Loucy (cell line): Measurements from ENCODE around the gene PALB2.

Experiments
- H2AFZ ChIP-seq: fragments of 200-600 bp; sonication (generic); 2 replicates; pipeline ENCODE4 v1.6.0; 2016; ENCODE audit warnings: antibody characterized with exemption, mild to moderate bottlenecking, low read length, moderate library complexity
- H3F3A ChIP-seq: fragments of 200-600 bp; 2 replicates; pipeline ENCODE4 v1.6.0; 2016; ENCODE audit warnings: antibody characterized with exemption, low read depth, mild to moderate bottlenecking
- H3K27me3 ChIP-seq: fragments of 200-600 bp; sonication (generic); 2 replicates; pipeline ENCODE4 v1.6.1; 2014; ENCODE audit warnings: low read length, mild to moderate bottlenecking; ENCODE audit not compliant: insufficient read depth, poor library complexity, severe bottlenecking
- H3K36me3 ChIP-seq: fragments of 200-600 bp; sonication (generic); 2 replicates; pipeline ENCODE4 v1.6.1; 2016; ENCODE audit warnings: low read length; ENCODE audit not compliant: insufficient read depth
- H3K4me1 ChIP-seq: fragments of 200-600 bp; sonication (generic); 2 replicates; pipeline ENCODE4 v1.5.1; 2014; ENCODE audit warnings: low read length, mild to moderate bottlenecking; ENCODE audit not compliant: insufficient read depth, poor library complexity, severe bottlenecking
- H3K4me2 ChIP-seq: fragments of 200-600 bp; sonication (generic); 2 replicates; pipeline ENCODE4 v1.6.0; 2014; ENCODE audit warnings: antibody characterized with exemption, low read length, low read depth, mild to moderate bottlenecking; ENCODE audit not compliant: poor library complexity, severe bottlenecking
- H3K4me3 ChIP-seq: fragments of 200-600 bp; sonication (generic); 2 replicates; pipeline ENCODE4 v1.5.1; 2014; ENCODE audit warnings: low read length, mild to moderate bottlenecking, mixed read lengths; ENCODE audit not compliant: poor library complexity, severe bottlenecking
- H3K79me2 ChIP-seq: fragments of 200-600 bp; sonication (generic); 2 replicates; pipeline ENCODE4 v1.6.1; 2014; ENCODE audit warnings: low read length; ENCODE audit not compliant: insufficient read depth
- H3K9ac ChIP-seq: fragments of 200-600 bp; sonication (generic); 2 replicates; pipeline ENCODE4 v1.6.0; 2014; ENCODE audit warnings: mild to moderate bottlenecking, low read depth, low read length, moderate library complexity; ENCODE audit not compliant: poor library complexity, severe bottlenecking
- H3K9me2 ChIP-seq: fragments of 200-600 bp; sonication (generic); replicated peaks from 2 replicates; pipeline ENCODE4 v1.6.1; 2016; ENCODE audit warnings: low read depth, low read length, mixed read lengths
- H3K9me3 ChIP-seq: fragments of 200-600 bp; sonication (generic); 2 replicates; pipeline ENCODE4 v1.6.1; 2014; ENCODE audit warnings: mild to moderate bottlenecking, antibody characterized with exemption, low read length, low read depth; ENCODE audit not compliant: insufficient read depth
- H4K20me1 ChIP-seq: fragments of 200-600 bp; sonication (generic); 2 replicates; pipeline ENCODE4 v1.6.0; 2014; ENCODE audit warnings: antibody characterized with exemption, low read length, mild to moderate bottlenecking; ENCODE audit not compliant: insufficient read depth, poor library complexity, severe bottlenecking
- EZH2phosphoT487 ChIP-seq: fragments of 200-600 bp; IDR thresholded peaks from 2 replicates; pipeline ENCODE4 v1.6.1; 2018; ENCODE audit warnings: antibody characterized with exemption, mild to moderate bottlenecking, moderate library complexity, borderline replicate concordance
- TF ChIP-seq, protein P1 (sequence below): fragments of 200-600 bp; sonication (generic); conservative IDR thresholded peaks from 2 replicates; pipeline ENCODE4 v1.5.1; 2014; ENCODE audit warnings: mild to moderate bottlenecking, antibody characterized with exemption, low read length

PALB2 gene

DNA sequence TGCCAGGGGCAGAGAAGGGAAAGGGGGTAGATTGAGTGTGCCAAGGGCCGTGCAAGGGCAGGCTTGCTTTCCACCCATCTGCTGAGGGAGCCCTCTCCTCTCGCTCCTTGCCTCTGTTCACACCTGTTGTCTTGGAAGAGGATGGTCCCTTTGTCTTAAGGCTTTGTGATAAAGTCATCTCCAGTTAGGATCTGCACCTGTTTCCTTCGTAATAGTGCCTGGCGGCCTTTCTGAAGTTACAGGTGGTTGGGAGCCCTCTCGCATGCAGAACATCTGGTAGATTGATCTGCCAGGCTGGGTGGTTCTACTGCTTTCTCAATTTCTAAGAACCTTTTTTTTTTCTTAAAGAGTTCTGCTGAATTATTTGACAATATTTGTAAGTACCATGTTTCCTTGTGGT is 67.3 kb downstream of the PALB2 start:
- Histone ChIP-seq H3F3A (no peaks in the 10 kb centered on the region), H2AFZ (no peak overlapping the region), H3K79me2 (no peaks in the 10 kb centered on the region), H3K4me3 (no peak overlapping the region), H3K27me3 (no peaks in the 10 kb centered on the region), H3K9ac (no peak overlapping the region), H4K20me1 (no peaks in the 10 kb centered on the region), H3K36me3 (peaks cover 31% of the 10 kb centered on the region; the same call in 1 of the 2 replicates), H3K9me2 (no peaks in the 10 kb centered on the region), H3K9me3 (no peaks in the 10 kb centered on the region), H3K4me2 (no peak overlapping the region), H3K4me1 (no peaks in the 10 kb centered on the region)
- TF ChIP-seq EZH2phosphoT487, result no peak
- TF ChIP-seq, protein P1, sequence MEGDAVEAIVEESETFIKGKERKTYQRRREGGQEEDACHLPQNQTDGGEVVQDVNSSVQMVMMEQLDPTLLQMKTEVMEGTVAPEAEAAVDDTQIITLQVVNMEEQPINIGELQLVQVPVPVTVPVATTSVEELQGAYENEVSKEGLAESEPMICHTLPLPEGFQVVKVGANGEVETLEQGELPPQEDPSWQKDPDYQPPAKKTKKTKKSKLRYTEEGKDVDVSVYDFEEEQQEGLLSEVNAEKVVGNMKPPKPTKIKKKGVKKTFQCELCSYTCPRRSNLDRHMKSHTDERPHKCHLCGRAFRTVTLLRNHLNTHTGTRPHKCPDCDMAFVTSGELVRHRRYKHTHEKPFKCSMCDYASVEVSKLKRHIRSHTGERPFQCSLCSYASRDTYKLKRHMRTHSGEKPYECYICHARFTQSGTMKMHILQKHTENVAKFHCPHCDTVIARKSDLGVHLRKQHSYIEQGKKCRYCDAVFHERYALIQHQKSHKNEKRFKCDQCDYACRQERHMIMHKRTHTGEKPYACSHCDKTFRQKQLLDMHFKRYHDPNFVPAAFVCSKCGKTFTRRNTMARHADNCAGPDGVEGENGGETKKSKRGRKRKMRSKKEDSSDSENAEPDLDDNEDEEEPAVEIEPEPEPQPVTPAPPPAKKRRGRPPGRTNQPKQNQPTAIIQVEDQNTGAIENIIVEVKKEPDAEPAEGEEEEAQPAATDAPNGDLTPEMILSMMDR, result no peak

- Histone ChIP-seq H3K9me2 (no peaks in the 10 kb centered on the region), H2AFZ (no peak overlapping the region), H3K4me2 (no peak overlapping the region), H3F3A (no peaks in the 10 kb centered on the region), H3K4me1 (no peaks in the 10 kb centered on the region), H3K9ac (no peak overlapping the region), H3K4me3 (no peak overlapping the region), H3K79me2 (no peaks in the 10 kb centered on the region), H3K36me3 (peaks cover 37% of the 10 kb centered on the region; the same call in 1 of the 2 replicates), H3K27me3 (no peaks in the 10 kb centered on the region), H3K9me3 (no peaks in the 10 kb centered on the region), H4K20me1 (no peaks in the 10 kb centered on the region)
- TF ChIP-seq EZH2phosphoT487, result no peak
- TF ChIP-seq, protein P1, result no peak
Observed at GRCh38 chr16:23572394-23572793, 68.7 kb downstream of the PALB2 start.

DNA sequence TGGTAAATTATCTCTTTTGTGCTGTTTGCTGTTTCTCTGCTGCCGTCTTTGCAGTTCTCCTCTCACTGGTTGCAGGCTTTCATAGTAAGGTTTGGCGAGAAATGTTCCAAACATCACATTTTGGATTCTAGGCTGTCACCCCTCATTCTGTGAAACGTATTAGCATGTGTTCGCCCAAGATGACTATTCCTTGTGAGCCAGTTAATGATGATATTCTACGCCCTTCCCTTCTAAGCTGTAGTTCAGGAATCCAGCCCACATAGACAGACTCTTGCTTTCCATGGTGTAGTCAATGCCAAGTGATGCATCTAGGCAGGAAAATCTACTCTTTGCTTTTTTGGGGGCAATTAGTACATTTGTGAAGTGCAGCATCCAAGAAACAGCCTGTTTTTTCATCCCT is 69.2 kb downstream of the PALB2 start:
- Histone ChIP-seq H3K4me3 (no peak overlapping the region), H4K20me1 (no peaks in the 10 kb centered on the region), H3F3A (no peaks in the 10 kb centered on the region), H3K27me3 (no peaks in the 10 kb centered on the region), H3K36me3 (peaks cover 41% of the 10 kb centered on the region; the same call in 1 of the 2 replicates), H2AFZ (no peak overlapping the region), H3K4me1 (no peaks in the 10 kb centered on the region), H3K4me2 (no peak overlapping the region), H3K9me2 (no peaks in the 10 kb centered on the region), H3K9me3 (no peaks in the 10 kb centered on the region), H3K9ac (no peak overlapping the region), H3K79me2 (no peaks in the 10 kb centered on the region)
- TF ChIP-seq, protein P1, result no peak
- TF ChIP-seq EZH2phosphoT487, result no peak
